Measurements from ENCODE around the gene TBC1D3I.

Gene TBC1D3I

DNA sequence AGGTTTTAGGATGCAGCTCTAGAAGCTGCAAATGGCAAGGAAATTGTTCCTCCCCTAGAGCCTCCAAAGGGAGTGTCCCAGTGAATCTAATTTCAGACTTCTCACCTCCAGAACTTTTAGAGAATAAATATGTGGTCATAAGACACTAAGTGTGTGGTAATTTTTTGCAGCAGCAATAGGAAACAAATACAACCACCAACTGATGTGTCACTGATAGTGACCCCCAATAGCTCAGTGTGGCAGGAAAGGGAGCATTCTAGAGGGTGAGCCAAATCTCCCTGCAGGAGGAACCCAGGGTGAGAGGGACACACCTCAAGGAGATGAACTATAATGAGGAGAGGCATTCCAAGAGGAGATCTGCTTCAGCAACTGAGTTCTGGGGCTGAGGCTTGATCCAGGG, 49.5 kb downstream of the TBC1D3I start:
- DNase-seq (ENCODE audit: low read depth in 1 of 2, low spot score in 1 of 2): no peak
- no peak overlapping the region for H3K4me3 ChIP-seq (replicated peaks; ENCODE audit: insufficient read depth, low read length)
- TF ChIP-seq GABPA (IDR thresholded peaks at IDR 0.05; ENCODE audit: low read depth) (no peak), POLR2AphosphoS5 (IDR thresholded peaks at IDR 0.05; ENCODE audit: low read depth) (no peak), SPI1 (IDR thresholded peaks at IDR 0.05; ENCODE audit: borderline replicate concordance, low read depth) (no peak)
- TF ChIP-seq, protein P1, sequence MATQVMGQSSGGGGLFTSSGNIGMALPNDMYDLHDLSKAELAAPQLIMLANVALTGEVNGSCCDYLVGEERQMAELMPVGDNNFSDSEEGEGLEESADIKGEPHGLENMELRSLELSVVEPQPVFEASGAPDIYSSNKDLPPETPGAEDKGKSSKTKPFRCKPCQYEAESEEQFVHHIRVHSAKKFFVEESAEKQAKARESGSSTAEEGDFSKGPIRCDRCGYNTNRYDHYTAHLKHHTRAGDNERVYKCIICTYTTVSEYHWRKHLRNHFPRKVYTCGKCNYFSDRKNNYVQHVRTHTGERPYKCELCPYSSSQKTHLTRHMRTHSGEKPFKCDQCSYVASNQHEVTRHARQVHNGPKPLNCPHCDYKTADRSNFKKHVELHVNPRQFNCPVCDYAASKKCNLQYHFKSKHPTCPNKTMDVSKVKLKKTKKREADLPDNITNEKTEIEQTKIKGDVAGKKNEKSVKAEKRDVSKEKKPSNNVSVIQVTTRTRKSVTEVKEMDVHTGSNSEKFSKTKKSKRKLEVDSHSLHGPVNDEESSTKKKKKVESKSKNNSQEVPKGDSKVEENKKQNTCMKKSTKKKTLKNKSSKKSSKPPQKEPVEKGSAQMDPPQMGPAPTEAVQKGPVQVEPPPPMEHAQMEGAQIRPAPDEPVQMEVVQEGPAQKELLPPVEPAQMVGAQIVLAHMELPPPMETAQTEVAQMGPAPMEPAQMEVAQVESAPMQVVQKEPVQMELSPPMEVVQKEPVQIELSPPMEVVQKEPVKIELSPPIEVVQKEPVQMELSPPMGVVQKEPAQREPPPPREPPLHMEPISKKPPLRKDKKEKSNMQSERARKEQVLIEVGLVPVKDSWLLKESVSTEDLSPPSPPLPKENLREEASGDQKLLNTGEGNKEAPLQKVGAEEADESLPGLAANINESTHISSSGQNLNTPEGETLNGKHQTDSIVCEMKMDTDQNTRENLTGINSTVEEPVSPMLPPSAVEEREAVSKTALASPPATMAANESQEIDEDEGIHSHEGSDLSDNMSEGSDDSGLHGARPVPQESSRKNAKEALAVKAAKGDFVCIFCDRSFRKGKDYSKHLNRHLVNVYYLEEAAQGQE (IDR thresholded peaks at IDR 0.05; ENCODE audit: insufficient replicate concordance, low read depth): no peak
- TF ChIP-seq, protein P2, sequence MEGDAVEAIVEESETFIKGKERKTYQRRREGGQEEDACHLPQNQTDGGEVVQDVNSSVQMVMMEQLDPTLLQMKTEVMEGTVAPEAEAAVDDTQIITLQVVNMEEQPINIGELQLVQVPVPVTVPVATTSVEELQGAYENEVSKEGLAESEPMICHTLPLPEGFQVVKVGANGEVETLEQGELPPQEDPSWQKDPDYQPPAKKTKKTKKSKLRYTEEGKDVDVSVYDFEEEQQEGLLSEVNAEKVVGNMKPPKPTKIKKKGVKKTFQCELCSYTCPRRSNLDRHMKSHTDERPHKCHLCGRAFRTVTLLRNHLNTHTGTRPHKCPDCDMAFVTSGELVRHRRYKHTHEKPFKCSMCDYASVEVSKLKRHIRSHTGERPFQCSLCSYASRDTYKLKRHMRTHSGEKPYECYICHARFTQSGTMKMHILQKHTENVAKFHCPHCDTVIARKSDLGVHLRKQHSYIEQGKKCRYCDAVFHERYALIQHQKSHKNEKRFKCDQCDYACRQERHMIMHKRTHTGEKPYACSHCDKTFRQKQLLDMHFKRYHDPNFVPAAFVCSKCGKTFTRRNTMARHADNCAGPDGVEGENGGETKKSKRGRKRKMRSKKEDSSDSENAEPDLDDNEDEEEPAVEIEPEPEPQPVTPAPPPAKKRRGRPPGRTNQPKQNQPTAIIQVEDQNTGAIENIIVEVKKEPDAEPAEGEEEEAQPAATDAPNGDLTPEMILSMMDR (IDR thresholded peaks at IDR 0.05; ENCODE audit: insufficient read depth, low read length): no peak
- no peaks in the 10 kb centered on the region for H3K27me3 ChIP-seq (ENCODE audit: insufficient read depth, poor library complexity, severe bottlenecking)
- no peak overlapping the region for H3K27ac ChIP-seq (replicated peaks)

DNA sequence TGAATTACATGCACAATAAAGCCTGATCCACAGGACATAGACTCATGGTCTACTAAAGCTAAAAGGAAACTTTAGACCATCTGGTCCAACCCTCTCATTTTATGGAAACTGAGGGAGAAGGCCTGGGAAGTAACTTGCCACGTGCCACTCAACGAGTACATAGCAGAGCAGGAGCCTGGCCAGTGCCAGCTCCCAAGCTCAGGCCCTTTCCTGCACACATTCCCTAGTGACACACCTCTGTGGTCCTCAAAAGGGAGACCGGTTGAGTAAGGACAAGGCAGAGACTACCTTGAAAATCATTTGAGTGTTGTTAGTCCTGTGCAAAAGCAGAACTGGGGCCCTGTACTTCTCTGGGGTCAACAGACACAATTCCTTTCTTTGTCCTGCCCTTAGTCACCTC, 50.7 kb downstream of the TBC1D3I start:
- TF ChIP-seq, protein P1 (IDR thresholded peaks at IDR 0.05; ENCODE audit: insufficient replicate concordance, low read depth): no peak
- TF ChIP-seq, protein P2 (IDR thresholded peaks at IDR 0.05; ENCODE audit: insufficient read depth, low read length): no peak
- TF ChIP-seq GABPA (IDR thresholded peaks at IDR 0.05; ENCODE audit: low read depth) (no peak), POLR2AphosphoS5 (IDR thresholded peaks at IDR 0.05; ENCODE audit: low read depth) (no peak), SPI1 (IDR thresholded peaks at IDR 0.05; ENCODE audit: borderline replicate concordance, low read depth) (no peak)
- Histone ChIP-seq H3K27ac (replicated peaks) (no peak overlapping the region; the same call in 1 of the 2 replicates), H3K4me3 (replicated peaks; ENCODE audit: insufficient read depth, low read length) (no peak overlapping the region), H3K27me3 (ENCODE audit: insufficient read depth, poor library complexity, severe bottlenecking) (no peaks in the 10 kb centered on the region)
- DNase-seq (ENCODE audit: low read depth in 1 of 2, low spot score in 1 of 2): no peak

- Histone ChIP-seq H3K27ac (replicated peaks) (peak overlapping the region; percentile 38; the same call in 1 of the 2 replicates), H3K4me3 (replicated peaks; ENCODE audit: insufficient read depth, low read length) (no peak overlapping the region), H3K27me3 (ENCODE audit: insufficient read depth, poor library complexity, severe bottlenecking) (no peaks in the 10 kb centered on the region)
- 0 out of 2 replicates have a peak, but pooled peaks have one; percentile 15 for TF ChIP-seq POLR2AphosphoS5 (IDR thresholded peaks at IDR 0.05; ENCODE audit: low read depth)
- TF ChIP-seq, protein P2 (IDR thresholded peaks at IDR 0.05; ENCODE audit: insufficient read depth, low read length): no peak
- peak in 1 of 2 experiments; percentile 28 for DNase-seq (ENCODE audit: low read depth in 1 of 2, low spot score in 1 of 2)
Measured at GRCh38 chr17:36212966-36213365, 51.4 kb downstream of the TBC1D3I start.

GRCh38 chr17:36212272-36212605, 52.1 kb downstream of the TBC1D3I start:
- Histone ChIP-seq H3K27ac (replicated peaks) (no peak overlapping the region), H3K27me3 (ENCODE audit: insufficient read depth, poor library complexity, severe bottlenecking) (no peaks in the 10 kb centered on the region), H3K4me3 (replicated peaks; ENCODE audit: insufficient read depth, low read length) (no peak overlapping the region)
- no peak for DNase-seq (ENCODE audit: low read depth in 1 of 2, low spot score in 1 of 2)
- TF ChIP-seq, protein P1 (IDR thresholded peaks at IDR 0.05; ENCODE audit: insufficient replicate concordance, low read depth): no peak
- TF ChIP-seq GABPA (IDR thresholded peaks at IDR 0.05; ENCODE audit: low read depth) (no peak), POLR2AphosphoS5 (IDR thresholded peaks at IDR 0.05; ENCODE audit: low read depth) (no peak; the same call in 1 of the 2 replicates), SPI1 (IDR thresholded peaks at IDR 0.05; ENCODE audit: borderline replicate concordance, low read depth) (no peak)
- TF ChIP-seq, protein P2 (IDR thresholded peaks at IDR 0.05; ENCODE audit: insufficient read depth, low read length): no peak

All from HL-60 (cell line).